Measurements from ENCODE around the gene TBC1D23.

GRCh38 chr3:100338911-100339310 lies 78.1 kb downstream of the TBC1D23 start:
- no peak for TF ChIP-seq CTCF (IDR thresholded peaks at IDR 0.05; ENCODE audit: poor library complexity)
- no peak for TF ChIP-seq EZH2 (IDR thresholded peaks at IDR 0.05; ENCODE audit: borderline replicate concordance)
